GM19452 (cell line): ENCODE data around the gene MTHFD1L.

Experiments used
- ATAC-seq: cut with Tn5 transposase; IDR thresholded peaks from one replicate; pipeline ENCODE4 v1.9.1; 2021; ENCODE audit not compliant: unreplicated experiment

The MTHFD1L gene

DNA sequence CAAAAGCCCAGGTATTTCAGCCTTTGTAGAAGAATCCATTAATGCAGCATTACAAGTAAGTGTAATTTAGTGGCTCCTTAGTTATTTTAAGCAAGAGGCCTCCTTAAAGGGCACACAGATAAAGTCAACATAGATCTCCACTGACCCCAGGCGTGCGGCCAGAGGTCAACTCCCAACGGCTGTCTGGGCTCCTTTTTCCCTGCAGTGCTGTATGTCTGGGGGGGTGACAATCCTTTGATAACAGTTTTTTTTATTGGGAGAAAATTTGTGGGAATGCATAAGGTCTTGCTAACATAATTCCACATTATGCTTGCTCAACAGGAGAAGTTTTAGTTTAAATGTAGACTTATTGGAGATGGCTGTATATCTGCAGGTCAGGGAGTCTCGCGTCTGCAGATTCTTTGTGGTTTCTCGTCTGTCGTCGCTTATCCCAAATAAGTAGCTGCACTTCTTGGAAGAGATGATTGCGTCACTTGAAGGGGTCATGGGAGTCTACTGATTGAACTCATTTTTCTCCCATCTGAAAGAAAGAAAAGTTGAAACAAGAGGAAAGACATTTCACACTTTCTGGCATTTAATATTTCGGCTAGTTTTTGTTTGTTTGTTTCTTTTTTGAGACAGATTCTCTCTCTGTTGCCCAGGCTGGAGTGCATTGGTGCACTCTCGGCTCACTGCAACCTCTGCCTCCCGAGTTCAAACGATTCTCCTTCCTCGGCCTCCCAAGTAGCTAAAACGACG is 222.5 kb downstream of the MTHFD1L start:
- no peak for ATAC-seq

DNA sequence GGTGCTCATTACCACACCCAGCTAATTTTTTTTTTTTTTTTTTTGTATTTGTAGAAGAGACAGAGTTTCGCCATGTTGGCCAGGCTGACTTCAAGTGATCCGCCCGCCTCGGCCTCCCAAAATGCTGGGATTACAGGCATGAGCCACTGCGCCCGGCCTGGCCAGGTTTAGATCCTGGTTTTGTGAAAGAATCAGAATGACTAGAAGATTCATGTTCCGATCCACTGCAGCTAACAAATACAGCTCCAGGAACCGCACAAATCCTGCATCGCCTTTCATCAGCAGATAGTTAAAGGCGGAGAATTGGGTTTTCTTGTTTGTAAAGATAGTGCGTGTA is 223.1 kb downstream of the MTHFD1L start:
- ATAC-seq = no peak

DNA sequence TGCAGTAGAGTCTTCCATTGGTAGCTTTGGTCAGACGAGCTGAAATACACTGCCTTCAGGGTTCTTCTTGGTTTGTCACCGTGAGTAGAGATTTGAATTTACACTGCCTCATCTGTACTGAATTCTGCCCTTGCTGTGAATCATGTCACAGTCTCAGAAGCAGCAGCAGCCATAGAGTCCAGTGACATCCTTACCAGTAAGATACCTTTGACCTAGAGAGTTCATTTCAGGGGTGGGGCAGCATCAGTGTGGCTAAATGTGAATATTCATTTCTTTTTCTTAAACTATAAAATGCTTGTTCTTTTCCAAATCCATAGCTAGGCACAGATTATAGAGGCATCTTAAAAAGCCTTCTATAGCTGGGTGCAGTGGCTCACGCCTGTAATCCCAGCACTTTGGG is 223.5 kb downstream of the MTHFD1L start:
- ATAC-seq = no peak

DNA sequence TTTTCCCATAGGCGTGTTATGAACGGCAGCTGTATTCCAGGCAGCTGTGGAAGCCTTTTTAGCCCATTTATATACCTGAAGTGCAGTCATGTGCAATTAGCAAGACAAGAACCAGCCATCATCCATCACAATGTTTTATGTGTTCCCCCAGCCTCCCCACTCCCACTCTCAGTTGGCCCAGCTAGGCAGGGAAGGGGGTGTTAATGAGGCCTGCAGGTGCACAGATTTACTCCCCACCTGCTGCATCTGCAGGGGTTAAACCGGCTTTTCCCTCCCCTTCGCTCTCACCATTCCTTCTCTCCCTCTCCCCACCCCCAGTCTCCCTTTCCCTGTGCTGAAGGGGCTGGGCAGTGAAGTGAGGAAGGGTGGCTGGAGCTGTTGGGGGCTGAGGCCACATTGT is 224.5 kb downstream of the MTHFD1L start:
- no peak for ATAC-seq

DNA sequence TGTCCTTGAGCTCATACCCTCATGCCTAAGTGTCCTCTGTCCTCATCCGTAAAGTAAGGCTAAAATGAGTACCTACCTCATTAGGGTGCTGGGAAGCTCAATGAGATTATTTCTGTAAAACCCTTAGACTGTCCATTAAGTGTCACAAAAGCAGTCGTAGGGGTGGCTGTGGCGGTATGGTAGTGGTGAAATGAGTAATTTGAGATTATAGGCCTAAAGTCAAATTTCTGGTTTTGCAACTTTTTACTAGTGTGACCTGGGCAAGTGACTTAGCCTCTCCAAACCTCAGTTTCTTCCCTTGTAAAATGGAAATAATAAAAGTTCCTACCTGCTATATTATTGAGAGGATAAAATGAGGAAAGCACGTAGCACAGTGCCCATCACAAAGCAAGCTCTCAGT is 226.1 kb downstream of the MTHFD1L start:
- no peak for ATAC-seq

DNA sequence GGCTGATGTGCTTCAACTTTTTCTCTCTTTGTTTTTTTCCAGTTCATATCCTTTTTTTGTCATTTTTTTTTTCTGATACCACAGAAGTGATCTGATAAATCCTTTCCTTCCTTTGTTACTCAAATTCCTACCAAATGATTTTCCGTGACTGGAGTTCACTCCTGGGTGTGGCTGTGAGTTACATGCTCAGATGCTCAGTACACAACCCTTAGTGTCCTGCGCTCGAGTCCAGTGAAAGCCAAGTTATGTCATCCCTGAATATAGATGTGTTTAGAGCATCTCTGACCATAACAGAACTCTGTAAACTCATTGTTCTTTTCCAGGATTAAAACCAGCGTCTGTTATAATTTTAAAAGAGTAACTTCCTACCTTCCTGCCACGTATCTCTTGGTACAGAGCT is 227.1 kb downstream of the MTHFD1L start:
- ATAC-seq = no peak

DNA sequence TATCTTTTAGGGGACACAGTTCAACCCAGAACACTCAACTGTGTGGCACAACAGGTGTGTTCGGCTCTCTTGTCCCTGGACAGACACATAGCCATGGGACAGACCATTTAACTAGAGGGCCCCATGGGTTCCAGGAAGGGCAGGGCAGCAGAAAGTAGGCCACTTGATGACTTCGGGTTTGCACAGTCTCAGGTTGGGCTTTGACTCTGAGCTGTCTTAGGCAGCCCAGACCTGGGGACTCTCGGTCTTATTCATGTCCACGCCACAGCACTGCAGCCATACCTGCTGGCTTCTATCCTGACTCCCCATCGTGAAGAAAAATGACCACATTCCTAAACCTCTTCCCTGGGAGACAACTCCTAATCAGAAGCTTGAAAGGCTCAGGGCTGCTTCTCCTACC is 228.2 kb downstream of the MTHFD1L start:
- ATAC-seq = no peak

DNA sequence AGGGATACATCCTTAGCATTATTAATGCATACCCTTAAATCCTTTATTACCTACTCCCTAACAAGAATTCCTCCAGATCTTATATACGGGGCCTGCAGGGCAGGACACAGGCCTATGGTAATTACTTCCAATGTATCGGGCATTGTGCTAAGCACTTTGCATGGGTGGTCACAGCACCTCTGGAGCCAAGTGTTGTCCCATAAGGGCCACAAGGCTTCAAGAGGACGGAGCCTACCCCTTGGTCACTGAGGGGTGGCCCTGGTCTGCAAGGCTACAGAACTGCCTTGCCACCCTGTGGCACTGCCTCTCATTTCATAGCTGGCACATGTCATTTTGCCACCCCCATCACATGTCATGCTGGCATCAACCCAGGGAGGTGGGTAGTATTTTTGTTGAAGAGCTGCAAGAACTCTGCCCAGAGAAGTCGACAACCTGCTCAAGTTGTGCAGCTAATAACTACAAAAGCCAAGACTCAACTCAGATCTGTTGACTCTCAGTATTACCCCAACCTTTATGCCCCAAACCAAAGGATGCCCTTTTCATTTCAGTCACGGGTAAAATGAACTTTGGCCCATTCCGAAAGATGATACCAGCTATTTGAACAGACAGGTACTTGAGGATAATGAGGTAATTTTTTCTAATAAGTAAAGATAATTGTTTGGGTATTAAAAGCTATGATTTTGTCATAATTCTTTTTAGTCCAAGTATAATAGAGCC is 230.2 kb downstream of the MTHFD1L start:
- no peak for ATAC-seq

DNA sequence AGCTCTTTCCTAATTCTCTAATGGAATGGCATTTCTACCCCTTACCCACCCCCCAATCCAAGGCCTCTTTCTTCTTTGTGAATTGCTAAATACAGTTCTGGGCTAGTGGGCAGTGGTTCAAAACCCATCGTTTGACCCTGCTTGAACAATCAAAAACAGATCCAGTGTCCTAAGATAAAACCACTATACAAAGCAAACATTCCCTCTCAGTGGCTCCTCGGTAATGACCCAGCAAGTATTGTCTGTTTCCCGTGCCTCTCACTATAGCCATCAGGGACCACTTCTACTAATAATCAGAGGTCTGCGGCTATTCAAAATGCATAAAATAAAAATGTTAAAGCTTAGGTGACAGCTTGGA is 230.7 kb downstream of the MTHFD1L start:
- ATAC-seq = no peak

DNA sequence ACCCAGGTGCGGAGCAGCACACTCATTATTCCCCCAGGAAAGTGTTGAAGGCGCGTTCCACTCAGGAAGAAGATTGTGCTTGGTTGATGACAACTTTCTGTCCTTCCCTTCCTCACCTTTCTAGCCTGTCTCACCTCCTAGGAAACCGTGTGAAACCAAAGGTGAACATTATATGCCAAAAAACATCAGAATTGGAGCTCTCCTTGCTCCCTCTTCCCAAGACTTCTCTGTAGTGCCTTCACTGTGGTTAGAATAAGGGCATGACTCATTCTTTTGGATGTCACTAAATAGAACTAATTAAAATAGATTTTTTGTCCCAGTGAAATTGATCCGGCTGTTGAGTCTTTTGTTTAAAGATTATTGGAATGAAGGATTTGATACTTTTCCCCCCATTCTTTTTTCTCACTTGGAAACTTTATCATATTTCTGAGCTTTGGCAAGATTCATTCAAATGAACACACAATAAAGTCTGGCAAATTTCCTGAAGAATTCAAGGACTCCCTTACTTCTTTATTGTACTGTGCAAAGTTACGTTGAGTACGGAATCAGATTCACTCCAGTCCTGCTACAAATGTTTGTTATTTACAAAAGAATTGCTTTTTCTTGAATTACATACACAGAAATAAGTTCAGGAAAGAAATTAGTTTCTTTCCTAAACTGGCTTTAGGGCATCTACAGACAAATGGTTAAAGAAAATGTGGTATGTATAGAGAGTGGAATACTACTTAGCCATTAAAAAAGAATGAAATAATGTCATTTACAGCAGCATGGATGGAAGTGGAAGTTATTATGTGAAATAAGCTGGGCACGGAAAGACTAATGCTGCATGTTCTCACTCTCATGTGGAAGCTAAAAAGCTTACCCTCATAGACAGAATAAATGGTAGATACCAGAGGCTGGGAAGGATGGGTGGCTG is 231.4 kb downstream of the MTHFD1L start:
- ATAC-seq = no peak

DNA sequence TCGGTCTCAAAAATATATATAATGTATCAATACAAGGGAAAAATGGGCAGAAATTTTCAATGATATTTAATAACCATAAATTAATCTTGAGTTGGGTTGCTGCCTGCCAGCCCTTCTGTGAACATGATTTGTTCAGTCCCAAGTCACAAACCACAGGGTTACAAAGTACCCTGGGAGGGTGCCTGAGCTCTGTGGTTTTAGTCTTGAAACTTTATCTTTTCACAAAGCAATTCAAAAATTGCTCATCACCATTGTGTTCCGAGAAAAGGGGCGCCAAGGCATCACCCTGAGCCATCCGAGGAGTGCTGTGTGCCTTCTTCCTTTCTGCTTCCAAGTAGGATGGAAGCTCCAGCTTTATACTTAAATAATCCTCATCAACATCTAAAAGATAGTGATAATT is 232.7 kb downstream of the MTHFD1L start:
- ATAC-seq = no peak

DNA sequence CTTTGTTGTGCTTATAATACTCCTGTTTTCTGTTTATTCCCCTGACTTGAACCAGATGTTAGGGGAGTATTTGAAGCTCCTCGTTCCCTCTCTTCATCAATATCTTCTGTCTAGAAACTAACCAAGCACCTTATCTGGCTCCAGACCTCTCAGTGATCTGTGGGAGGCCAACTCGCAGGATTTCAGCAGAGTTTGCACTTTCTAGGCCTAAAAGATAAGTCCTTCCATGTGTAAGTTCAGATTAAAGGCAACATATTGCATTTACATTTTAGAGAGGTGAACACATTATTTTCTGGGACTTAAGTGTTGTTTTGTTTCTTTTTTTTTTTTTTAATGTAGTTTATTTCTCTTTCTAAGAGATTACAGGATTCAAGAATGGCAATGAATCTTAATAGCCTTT is 234.8 kb downstream of the MTHFD1L start:
- ATAC-seq = no peak

DNA sequence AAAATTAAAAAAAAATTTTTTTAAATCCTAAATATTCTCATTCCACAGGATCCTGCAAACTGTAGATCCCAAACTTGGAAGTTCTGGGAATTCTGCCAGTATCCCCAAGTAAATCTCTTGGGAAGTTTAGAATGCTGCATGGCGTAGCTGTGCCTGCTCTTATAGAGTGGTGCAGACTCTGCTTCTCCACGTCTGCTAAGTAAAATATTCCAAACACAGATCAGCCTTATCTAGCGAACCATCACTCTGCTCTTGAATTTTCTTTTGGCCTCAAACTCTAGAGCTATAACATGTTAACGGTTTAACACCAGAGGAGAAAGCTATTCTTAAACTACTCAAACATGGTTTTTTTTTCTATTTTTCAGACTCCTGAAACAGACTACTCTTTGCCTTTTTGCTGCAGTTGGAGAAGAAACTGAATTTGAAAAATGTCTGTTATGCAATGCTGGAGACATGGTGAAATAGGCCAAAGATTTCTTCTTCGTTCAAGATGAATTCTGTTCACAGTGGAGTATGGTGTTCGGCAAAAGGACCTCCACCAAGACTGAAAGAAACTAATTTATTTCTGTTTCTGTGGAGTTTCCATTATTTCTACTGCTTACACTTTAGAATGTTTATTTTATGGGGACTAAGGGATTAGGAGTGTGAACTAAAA is 235.8 kb downstream of the MTHFD1L start:
- no peak for ATAC-seq

DNA sequence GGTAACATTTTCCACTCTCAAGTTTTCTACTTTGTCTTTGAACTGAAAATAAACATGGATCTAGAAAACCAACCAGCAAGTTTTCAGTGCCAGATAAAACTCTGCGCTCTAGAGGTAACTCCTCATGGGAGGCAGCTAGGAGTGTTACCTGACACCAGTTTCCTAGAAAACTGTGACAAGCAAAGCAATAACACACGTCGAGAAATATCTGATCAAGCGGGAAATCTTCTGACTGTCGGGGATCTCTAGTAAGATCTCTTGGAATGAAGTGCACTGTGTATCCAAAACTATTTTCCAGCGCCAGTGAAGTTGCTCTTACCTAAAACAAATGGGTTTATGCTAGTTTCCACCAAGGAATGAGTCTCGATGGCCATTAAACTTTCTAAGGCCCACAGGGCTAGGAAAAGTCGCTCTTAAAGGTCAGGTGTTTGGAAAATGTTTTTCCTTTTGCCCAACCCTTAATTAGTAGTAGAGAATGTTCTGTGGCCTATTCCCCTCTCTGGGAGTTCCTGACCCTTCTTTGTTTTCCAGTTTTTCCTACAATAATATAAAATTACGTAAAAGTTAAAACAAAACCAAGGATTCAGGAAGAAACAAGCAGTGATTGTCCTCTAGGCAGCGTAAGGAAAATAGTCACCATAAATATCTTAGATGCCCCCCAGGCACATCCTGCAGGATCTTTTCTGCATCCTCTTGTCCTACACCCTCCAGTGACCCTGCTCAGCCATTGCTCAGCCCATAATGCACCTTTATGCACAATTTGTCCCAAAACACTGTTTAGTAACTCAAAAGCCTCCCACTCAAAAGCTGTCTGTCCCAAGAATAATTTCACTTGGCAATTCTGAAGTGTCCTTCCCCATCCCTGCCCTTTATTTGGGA is 236.6 kb downstream of the MTHFD1L start:
- ATAC-seq = no peak

DNA sequence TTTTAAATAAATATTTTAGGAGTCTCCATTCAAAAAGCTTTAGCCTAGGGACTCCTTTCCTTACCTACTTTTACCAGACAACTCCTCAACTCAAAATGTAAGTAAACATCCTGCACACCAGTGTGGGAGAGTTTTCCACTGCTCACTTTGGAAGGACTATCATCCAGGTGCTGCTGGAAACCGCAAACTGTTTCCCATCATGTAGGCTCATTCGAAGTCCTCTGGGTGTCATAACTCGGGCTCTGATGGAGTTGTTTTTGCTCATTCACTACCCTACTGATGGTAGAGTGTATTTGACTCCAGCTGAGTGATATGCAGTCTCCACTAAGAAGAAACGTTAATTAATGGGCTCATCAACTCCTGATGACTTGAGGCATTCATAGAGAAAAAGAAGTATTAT is 237.8 kb downstream of the MTHFD1L start:
- ATAC-seq = no peak

DNA sequence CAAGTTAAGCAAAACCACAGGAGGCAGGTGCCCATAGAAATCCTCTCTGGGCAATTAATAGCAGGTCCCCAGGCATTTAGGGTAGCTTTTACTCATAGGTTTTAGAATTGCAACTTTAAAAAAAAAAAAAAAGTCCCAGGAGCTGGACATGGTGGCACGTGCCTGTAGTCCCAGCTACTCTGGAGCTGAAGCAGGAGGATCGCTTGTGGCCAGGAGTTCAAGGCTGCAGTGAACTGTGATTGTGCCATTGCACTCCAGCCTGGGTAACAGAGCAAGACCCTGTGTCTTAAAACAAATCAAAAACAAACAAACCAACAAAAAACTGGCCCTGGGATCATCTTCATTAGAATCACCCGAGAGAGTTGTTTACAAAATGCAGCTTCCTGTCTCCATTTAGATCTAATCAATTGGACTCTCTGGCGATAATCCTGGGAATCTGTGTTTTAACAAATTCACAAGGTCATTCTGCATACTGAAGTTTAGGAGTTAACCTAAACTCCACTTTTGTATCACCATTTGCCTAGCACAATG is 242.5 kb downstream of the MTHFD1L start:
- ATAC-seq = no peak

DNA sequence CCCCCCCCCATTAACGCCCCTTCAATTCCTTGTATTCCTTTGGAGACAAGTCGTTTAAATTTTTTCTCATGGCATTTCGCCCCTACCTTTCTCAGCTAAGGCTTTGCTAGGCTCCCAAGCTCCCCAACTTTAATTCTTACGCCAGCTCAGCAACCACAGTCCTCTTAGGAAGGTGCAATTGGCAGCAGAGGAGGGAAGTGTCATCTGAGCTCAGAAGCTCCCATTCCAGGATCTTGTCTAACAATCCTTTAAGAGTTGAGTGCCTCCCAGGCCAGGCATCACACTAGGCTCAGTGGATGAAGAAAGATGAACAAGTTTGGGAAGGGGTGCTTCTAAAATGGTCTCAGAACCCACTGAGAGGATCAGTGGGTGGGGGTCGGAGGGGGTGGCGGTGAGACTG is 243.0 kb downstream of the MTHFD1L start:
- no peak for ATAC-seq

DNA sequence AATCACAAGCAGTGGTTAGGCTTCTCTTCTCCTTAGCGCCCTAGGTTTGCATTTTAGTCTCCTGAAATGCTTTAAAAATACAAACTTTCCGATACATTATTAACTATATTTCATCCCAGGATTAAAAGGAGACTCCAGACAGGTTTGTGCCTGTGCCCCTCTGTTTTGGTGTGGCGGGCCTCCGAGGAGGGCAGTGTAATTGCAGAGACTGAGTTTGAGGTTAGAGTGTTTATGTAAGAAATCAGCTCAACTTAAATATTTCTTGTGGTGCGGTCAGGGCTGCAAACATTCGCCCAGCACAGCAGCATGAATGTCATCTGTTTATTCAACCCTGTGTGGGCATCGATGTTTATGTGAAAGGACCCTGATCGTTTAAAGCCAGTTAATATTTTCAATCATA is 243.9 kb downstream of the MTHFD1L start:
- no peak for ATAC-seq

DNA sequence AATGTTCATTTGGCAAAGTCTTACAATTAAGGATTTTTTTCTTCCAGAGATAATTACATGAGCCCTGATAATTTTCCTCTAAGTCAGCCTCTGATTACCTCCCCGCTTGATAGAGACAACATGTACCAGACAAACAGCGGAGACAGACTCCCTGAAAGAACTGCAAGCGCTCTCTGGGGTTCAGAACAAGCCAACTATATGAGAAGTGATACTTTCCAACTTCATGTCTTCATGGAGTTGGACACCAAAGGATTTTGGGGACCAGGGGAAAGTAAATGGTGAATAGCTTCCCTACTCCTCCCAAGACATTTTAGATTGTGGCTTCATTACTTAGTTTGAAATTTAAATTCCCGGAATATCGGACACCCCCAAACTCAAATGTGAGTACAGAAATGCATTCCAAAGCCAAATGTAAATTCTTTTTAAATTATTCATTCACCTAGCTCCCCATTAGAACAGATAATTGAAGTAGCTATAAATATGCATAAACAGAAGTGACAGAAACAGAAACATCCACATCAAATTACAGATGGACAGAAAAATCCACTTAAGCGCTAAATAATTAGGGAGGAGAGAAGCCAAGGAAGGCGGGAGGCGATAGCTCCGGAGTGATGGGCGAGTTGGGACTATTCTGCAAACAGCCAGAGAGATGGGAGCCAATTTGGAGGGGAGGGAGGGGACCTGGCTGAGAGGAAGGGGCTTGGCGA is 244.5 kb downstream of the MTHFD1L start:
- ATAC-seq = no peak

DNA sequence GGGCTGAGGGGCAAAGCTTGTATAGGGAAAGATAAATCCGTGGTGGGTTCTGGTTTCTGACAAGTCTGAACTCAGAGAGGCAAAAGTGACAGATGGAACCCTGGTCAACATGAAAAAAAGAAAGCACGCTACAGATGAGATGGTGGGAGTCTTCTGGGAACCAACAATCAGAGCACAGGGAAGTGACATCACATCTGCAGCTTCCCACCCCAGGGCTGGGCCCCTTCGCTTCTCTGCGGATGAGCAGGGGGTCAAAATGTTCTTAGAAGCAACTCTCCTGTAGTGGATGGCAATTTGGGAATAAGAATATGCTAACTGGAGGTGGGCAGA is 245.0 kb downstream of the MTHFD1L start:
- ATAC-seq = no peak
